ENCODE measurements around the gene WDR1.
A peak's percentile ranks its signal among the peaks of the same experiment; 100 is the strongest.

Gene WDR1, protein sequence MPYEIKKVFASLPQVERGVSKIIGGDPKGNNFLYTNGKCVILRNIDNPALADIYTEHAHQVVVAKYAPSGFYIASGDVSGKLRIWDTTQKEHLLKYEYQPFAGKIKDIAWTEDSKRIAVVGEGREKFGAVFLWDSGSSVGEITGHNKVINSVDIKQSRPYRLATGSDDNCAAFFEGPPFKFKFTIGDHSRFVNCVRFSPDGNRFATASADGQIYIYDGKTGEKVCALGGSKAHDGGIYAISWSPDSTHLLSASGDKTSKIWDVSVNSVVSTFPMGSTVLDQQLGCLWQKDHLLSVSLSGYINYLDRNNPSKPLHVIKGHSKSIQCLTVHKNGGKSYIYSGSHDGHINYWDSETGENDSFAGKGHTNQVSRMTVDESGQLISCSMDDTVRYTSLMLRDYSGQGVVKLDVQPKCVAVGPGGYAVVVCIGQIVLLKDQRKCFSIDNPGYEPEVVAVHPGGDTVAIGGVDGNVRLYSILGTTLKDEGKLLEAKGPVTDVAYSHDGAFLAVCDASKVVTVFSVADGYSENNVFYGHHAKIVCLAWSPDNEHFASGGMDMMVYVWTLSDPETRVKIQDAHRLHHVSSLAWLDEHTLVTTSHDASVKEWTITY

DNA sequence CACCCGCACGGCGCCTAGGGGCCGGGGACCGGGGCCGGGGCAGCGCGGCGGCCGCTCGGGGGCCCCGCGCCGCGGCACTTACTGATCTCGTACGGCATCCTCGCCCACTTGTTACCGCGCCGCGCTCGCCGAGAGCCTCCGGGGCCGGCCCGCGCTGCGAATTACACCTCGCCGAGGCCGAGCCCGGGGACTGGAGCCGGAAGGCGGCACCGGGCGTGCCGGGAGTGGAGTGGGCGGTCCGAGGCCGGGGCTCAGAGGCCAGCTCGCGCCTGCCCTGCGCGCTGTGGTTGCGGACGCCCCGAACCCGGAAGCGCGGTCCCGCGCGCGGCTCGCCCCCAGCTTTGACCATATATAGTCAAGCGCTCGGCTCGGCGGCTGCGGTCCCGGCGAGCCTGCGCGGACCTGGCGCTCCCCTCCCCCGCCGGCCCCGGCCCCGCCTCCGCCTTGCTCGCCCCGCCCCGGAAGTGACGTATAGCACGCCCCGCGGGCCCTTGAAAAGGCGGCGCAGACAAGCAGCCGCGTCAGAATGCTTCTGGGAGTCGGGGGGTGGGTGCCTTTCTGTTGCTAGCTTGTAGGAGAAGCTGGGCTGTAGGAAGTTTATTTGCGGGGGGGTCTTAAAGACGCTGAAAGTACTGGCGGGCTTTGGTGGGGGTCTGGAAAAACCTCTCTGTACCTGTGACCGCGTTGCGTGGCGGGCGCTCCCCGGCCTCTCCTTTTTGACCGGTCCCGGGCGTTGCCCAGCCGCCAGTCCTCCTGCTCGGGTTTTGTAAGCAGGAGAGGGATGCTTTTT, at the start of gene WDR1:
Gene WDR1 (minus strand): TSS at position 231 of the 790 bp plus-strand sequence. CDS start 133 bp downstream, at position 98.
- H3K4me1 ChIP-seq (ENCODE audit: control insufficient read depth in 1 of 2, insufficient read depth in 1 of 2, low read depth in 1 of 2, low read length in 1 of 2): peaks cover 54 to 59% of the 10 kb centered on the region in 2 experiments

DNA sequence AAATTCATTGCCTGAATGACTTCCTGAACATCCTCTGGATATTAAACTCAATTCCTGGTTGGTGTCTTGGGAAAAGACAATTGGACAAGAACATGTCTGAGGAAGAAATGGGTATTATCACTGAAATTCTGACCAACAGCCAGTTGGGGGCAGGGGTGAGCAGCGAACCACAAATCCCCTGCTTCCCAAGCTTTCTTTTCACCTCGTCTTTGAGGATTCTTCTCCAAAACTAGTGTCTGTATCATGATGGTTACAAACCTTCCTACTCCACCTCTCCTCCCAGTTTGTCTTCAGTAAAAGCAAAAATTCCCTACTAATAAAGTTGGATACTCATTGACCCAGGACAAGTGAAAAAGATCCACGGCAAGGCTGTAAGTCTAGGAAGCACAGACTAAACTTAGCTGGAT, 48.3 kb upstream of the WDR1 start:
- Histone ChIP-seq H3K4me1 (ENCODE audit: control insufficient read depth in 1 of 2, insufficient read depth in 1 of 2, low read depth in 1 of 2, low read length in 1 of 2) (no peaks in the 10 kb centered on the region), H3K27me3 (no peaks in the 10 kb centered on the region)

More for the DNA sequence above, at the start of gene WDR1:
- Histone ChIP-seq H3K9me3 (no peaks in the 10 kb centered on the region), H3K4me3 (ENCODE audit: low read depth in 1 of 2, low read length in 1 of 2) (peak within 1 kb of the TSS; percentile 78 to 91), H3K27ac (peak within 1 kb of the TSS; percentile 99), H3K36me3 (peaks cover 39% of the 10 kb centered on the region), H3K27me3 (no peaks in the 10 kb centered on the region)
- TF ChIP-seq, protein P1, sequence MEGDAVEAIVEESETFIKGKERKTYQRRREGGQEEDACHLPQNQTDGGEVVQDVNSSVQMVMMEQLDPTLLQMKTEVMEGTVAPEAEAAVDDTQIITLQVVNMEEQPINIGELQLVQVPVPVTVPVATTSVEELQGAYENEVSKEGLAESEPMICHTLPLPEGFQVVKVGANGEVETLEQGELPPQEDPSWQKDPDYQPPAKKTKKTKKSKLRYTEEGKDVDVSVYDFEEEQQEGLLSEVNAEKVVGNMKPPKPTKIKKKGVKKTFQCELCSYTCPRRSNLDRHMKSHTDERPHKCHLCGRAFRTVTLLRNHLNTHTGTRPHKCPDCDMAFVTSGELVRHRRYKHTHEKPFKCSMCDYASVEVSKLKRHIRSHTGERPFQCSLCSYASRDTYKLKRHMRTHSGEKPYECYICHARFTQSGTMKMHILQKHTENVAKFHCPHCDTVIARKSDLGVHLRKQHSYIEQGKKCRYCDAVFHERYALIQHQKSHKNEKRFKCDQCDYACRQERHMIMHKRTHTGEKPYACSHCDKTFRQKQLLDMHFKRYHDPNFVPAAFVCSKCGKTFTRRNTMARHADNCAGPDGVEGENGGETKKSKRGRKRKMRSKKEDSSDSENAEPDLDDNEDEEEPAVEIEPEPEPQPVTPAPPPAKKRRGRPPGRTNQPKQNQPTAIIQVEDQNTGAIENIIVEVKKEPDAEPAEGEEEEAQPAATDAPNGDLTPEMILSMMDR (IDR thresholded peaks at IDR 0.05): peak; percentile 38

DNA sequence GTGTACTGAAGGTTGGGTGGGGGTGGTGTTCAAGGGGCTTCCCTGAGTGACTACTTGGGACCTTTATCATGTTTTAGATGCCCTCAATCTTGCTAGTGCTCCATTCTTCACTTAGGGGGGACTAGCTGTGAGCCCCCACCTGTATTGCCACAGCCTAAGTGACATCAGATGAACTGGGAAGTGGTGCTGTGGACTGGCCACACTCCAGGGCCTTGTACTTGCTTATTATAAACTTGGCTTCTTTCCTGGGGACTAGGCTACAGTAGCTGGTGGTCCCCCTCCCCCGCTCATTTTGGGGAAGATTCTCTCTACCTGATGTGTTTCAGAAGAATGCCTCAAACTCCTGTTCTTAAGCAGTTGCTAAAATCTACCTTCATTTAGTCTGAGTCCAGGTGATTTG, 46.7 kb upstream of the WDR1 start:
- H3K9me3 ChIP-seq: no peaks in the 10 kb centered on the region
- TF ChIP-seq, protein P1 (IDR thresholded peaks at IDR 0.05): no peak

More for the DNA sequence above, 48.3 kb upstream of the WDR1 start:
- H3K9me3 ChIP-seq: no peaks in the 10 kb centered on the region
- TF ChIP-seq, protein P1 (IDR thresholded peaks at IDR 0.05): peak; percentile 73
- H3K36me3 ChIP-seq: no peaks in the 10 kb centered on the region
- no peak overlapping the region for H3K27ac ChIP-seq
- H3K4me3 ChIP-seq (ENCODE audit: low read depth in 1 of 2, low read length in 1 of 2): no peak overlapping the region

DNA sequence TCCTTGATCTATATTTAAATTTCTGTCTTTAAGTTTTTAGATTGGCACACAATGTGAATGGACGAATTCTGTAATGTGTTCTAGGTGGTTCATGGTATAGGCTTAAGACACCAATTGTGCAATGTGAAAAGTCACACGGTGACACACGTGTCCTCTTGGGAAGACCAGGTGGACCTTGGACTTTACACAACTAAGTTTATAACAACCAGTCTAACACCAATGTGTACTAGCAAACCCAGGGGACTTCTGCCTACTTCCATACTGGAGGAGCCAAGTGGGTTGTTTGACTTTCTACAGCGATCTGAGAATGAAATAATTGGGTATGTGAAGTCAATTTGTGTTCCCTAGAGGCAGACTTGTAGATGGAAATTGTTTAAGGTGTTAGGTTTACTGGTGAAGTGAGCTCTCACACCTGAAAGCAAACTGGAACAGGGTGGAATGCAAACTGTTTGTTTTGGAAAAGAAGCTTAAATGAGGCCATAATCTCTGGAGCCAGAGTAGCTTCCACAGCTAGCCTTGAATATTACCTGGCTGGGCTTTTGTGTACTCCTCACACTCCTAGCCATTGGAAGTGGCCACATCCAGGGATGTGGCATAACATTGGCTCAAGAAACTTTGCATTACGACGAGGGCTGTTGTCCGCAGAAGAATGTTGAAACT, 45.9 kb upstream of the WDR1 start:
- Histone ChIP-seq H3K36me3 (no peaks in the 10 kb centered on the region), H3K4me1 (ENCODE audit: control insufficient read depth in 1 of 2, insufficient read depth in 1 of 2, low read depth in 1 of 2, low read length in 1 of 2) (peaks cover 10 to 13% of the 10 kb centered on the region in 2 experiments), H3K27me3 (no peaks in the 10 kb centered on the region), H3K9me3 (no peaks in the 10 kb centered on the region), H3K27ac (no peak overlapping the region), H3K4me3 (ENCODE audit: low read depth in 1 of 2, low read length in 1 of 2) (no peak overlapping the region)
- TF ChIP-seq, protein P1 (IDR thresholded peaks at IDR 0.05): no peak

More for the DNA sequence above, 46.7 kb upstream of the WDR1 start:
- H3K4me3 ChIP-seq (ENCODE audit: low read depth in 1 of 2, low read length in 1 of 2): no peak overlapping the region
- peaks cover 4 to 5% of the 10 kb centered on the region in 2 experiments for H3K4me1 ChIP-seq (ENCODE audit: control insufficient read depth in 1 of 2, insufficient read depth in 1 of 2, low read depth in 1 of 2, low read length in 1 of 2)
- H3K36me3 ChIP-seq: no peaks in the 10 kb centered on the region
- no peak overlapping the region for H3K27ac ChIP-seq
- H3K27me3 ChIP-seq: no peaks in the 10 kb centered on the region

DNA sequence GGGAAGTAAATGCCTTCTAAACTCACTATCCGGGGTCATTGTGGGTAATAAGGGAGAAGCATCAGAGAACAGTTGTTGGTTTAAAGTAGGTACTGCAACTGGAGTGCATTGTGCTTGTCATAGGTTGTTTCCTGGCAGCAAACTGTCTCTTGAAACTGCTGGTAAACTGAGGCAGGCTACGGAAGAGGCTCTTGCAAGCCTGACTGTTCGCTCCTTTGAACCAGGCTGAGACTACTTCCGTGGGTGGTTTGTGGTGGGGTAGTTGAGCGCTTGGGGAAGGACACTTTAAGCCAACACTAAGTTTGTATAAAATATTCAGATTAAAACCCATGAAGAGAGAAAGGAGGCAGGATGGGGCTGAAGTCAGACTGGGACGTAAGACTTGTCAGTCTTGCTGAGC, 45.2 kb upstream of the WDR1 start:
- no peak overlapping the region for H3K4me3 ChIP-seq (ENCODE audit: low read depth in 1 of 2, low read length in 1 of 2)
- no peak overlapping the region for H3K27ac ChIP-seq
- H3K36me3 ChIP-seq: no peaks in the 10 kb centered on the region
- H3K9me3 ChIP-seq: no peaks in the 10 kb centered on the region
- no peaks in the 10 kb centered on the region for H3K27me3 ChIP-seq
- peaks cover 17 to 19% of the 10 kb centered on the region in 2 experiments for H3K4me1 ChIP-seq (ENCODE audit: control insufficient read depth in 1 of 2, insufficient read depth in 1 of 2, low read depth in 1 of 2, low read length in 1 of 2)
- TF ChIP-seq, protein P1 (IDR thresholded peaks at IDR 0.05): no peak
